Fibroblast of villous mesenchyme (primary cell): ENCODE data around the gene XKR8. TPM values are rescaled to one million over a fixed set of nuclear protein-coding genes. Genes with fewer than 3 reads are reported as not detected.

Source experiments
- DNase-seq: peaks from one replicate; pipeline ENCODE4 v3.0.0-alpha.2; 2010; ENCODE audit warnings: low read depth
- H3K4me3 ChIP-seq: 2 replicates; pipeline ENCODE4 v1.5.1; 2011; ENCODE audit warnings: low read depth, mild to moderate bottlenecking, low read length
- total RNA-seq: library from RNA; depleted of rRNA; stranded (reverse); fragments of >200 nt; gene quantifications from 2 replicates; pipeline ENCODE4 v1.2.3, GENCODE V29; 2012
- TF ChIP-seq, protein P1 (sequence below): IDR thresholded peaks from 2 replicates; pipeline ENCODE4 v1.5.1; 2012; ENCODE audit warnings: low read depth, mild to moderate bottlenecking, low read length; ENCODE audit not compliant: insufficient read depth

The XKR8 gene
- total RNA-seq, 1 donor, result 6.5 TPM

DNA sequence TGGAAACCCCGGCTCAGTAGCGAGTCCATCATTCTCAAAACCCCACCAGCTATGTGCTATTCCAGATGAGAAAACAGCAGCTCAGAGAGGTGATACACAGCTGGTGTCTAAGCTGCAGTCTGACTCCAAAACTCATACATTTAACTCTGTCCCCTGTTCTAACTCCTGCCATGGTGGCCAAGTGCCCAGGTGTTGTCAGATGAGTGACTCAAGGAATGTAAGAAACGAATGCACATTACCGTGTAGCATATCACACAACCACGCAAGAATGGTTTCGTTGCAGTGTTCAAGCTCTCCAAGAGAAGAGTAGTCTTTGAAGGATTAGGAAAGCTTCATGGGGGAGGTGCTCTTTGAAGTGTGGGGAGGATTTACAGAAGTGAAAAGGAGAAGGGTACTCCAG lies 4.7 kb upstream of the XKR8 start:
- TF ChIP-seq, protein P1, sequence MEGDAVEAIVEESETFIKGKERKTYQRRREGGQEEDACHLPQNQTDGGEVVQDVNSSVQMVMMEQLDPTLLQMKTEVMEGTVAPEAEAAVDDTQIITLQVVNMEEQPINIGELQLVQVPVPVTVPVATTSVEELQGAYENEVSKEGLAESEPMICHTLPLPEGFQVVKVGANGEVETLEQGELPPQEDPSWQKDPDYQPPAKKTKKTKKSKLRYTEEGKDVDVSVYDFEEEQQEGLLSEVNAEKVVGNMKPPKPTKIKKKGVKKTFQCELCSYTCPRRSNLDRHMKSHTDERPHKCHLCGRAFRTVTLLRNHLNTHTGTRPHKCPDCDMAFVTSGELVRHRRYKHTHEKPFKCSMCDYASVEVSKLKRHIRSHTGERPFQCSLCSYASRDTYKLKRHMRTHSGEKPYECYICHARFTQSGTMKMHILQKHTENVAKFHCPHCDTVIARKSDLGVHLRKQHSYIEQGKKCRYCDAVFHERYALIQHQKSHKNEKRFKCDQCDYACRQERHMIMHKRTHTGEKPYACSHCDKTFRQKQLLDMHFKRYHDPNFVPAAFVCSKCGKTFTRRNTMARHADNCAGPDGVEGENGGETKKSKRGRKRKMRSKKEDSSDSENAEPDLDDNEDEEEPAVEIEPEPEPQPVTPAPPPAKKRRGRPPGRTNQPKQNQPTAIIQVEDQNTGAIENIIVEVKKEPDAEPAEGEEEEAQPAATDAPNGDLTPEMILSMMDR, result no peak
- no peak overlapping the region for H3K4me3 ChIP-seq
- no peak for DNase-seq

DNA sequence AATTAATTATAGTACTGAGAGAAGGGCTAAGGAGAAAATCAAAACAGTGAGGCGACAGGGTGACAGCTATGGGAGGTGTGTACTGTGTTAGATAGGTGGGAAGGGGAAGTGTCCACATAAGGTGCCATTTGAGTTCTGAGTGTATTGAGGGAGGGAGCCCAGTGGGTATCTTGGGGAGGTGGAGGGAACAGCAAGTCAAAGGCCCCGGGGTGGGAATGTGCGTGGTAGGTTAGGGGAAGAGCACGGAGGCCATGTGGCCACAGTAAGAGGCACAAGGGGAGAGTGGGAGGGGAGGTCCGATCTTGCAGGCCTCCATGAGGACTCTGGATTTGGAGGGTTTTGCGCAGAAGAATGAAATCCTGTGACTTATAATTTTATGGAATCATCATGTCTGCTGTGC lies 3.0 kb upstream of the XKR8 start:
- DNase-seq, result no peak
- TF ChIP-seq, protein P1, result no peak
- no peak overlapping the region for H3K4me3 ChIP-seq

GRCh38 chr1:27957655-27958054 lies 2.1 kb upstream of the XKR8 start:
- TF ChIP-seq, protein P1, result no peak
- no peak overlapping the region for H3K4me3 ChIP-seq
- DNase-seq, result no peak

DNA sequence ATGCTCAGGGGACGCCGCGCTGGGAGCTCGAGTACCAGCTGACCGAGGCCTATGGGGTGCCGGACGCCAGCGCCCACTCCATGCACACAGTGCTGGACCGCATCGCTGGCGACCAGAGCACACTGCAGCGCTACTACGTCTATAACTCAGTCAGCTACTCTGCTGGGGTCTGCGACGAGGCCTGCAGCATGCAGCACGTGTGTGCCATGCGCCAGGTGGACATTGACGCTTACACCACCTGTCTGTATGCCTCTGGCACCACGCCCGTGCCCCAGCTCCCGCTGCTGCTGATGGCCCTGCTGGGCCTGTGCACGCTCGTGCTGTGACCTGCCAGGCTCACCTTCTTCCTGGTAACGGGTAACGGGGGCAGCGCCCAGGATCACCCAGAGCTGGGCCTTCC lies 1.3 kb upstream of the XKR8 start:
- no peak overlapping the region for H3K4me3 ChIP-seq
- TF ChIP-seq, protein P1, result no peak
- no peak for DNase-seq

- no peak for DNase-seq
- peak overlapping the region; percentile 70 for H3K4me3 ChIP-seq
- TF ChIP-seq, protein P1, result no peak
Observed at GRCh38 chr1:27960762-27961645, 1.2 kb downstream of the XKR8 start.

DNA sequence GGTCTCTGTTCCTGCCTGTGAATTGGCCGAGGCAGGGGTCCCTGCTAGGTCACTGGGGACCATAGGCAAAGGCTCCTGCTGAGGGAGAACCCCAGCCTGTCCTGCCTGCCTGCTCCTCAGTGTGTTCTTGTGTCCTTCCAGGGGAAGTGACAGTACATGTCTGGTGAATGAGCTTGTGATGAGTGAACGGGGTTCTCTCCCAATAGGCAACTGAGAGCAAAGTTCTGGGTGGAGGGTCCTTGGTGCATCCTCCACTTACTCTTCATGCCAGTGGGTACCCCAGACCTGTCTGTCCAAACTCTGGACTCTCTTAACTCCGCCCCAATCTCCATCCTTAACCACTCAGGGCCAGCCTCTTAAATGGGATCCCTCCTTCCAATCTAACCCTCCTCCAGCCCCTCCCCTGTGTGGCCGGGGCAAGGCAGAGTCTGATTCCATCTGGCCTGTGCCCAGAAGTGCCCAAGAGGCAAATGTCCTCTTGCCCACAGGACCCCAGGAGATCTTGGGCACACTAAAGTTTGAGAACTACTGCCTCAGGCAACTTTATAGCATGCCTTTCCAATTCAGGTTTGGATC lies 2.0 kb downstream of the XKR8 start:
- no peak for DNase-seq
- TF ChIP-seq, protein P1, result no peak
- H3K4me3 ChIP-seq, result no peak overlapping the region
